ENCODE data around the gene BLNK. TPM values are rescaled to one million over a fixed set of nuclear protein-coding genes. Genes with fewer than 3 reads are reported as not detected.

The BLNK gene
- total RNA-seq, 3 donors from 2014 or later (not counting 1 experiment from before 2014, with no cell fraction given), result 0.66 to 4.0 (median 1.5) TPM

DNA sequence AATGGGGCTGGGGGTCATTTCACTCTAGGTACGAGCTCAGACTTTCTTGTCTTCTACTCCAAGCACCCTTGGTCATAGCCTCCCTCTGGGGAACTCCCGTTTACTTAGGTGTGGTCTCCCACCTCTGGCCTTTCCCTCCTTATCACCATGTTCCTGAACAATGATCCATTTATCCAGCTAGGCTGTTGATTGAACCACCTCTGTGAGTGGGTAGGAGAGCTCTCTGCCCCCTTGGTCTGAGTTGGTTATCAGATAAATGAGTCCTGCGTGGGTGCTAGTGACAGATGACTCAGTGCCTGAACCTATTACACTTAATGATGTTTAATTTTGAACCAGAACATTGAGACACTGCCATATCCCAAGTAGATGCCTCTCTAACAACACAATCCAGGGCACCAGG is 9.4 kb downstream of the BLNK start:
- H3K4me3 Mint-ChIP-seq, result no peak overlapping the region
- TF ChIP-seq, protein P1, sequence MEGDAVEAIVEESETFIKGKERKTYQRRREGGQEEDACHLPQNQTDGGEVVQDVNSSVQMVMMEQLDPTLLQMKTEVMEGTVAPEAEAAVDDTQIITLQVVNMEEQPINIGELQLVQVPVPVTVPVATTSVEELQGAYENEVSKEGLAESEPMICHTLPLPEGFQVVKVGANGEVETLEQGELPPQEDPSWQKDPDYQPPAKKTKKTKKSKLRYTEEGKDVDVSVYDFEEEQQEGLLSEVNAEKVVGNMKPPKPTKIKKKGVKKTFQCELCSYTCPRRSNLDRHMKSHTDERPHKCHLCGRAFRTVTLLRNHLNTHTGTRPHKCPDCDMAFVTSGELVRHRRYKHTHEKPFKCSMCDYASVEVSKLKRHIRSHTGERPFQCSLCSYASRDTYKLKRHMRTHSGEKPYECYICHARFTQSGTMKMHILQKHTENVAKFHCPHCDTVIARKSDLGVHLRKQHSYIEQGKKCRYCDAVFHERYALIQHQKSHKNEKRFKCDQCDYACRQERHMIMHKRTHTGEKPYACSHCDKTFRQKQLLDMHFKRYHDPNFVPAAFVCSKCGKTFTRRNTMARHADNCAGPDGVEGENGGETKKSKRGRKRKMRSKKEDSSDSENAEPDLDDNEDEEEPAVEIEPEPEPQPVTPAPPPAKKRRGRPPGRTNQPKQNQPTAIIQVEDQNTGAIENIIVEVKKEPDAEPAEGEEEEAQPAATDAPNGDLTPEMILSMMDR (IDR thresholded peaks at IDR 0.05), result no peak
- H3K4me3 ChIP-seq (ENCODE audit: low read length), result no peak overlapping the region
- no peak for DNase-seq
- no peaks in the 10 kb centered on the region for H3K27me3 ChIP-seq (ENCODE audit: control insufficient read depth, insufficient read depth, low read length)
- peaks cover under 1 to 7% of the 10 kb centered on the region in 2 donors for H3K27me3 Mint-ChIP-seq (ENCODE audit: low read depth in 2 of 2)
- no peaks in the 10 kb centered on the region for H3K4me1 Mint-ChIP-seq
- WGBS (ENCODE audit: insufficient coverage), result 79% methylated on average over 3 of the region's 3 CpGs
- ATAC-seq, result no peak
- no peaks in the 10 kb centered on the region for H3K36me3 ChIP-seq (ENCODE audit: control insufficient read depth, insufficient read depth, low read length)
- intact Hi-C loops (cut with micrococcal nuclease), result no loop called here
- no peak overlapping the region for H3K27ac Mint-ChIP-seq
- H3K9me3 Mint-ChIP-seq, result no peaks in the 10 kb centered on the region
- peaks cover 9% of the 10 kb centered on the region for H3K4me1 ChIP-seq (ENCODE audit: control insufficient read depth, insufficient read depth, low read length)
- no peak overlapping the region for H3K27ac ChIP-seq (ENCODE audit: low read length)
- H3K9me3 ChIP-seq (ENCODE audit: control insufficient read depth, insufficient read depth, low read length), result no peaks in the 10 kb centered on the region
- no peaks in the 10 kb centered on the region for H3K36me3 Mint-ChIP-seq

DNA sequence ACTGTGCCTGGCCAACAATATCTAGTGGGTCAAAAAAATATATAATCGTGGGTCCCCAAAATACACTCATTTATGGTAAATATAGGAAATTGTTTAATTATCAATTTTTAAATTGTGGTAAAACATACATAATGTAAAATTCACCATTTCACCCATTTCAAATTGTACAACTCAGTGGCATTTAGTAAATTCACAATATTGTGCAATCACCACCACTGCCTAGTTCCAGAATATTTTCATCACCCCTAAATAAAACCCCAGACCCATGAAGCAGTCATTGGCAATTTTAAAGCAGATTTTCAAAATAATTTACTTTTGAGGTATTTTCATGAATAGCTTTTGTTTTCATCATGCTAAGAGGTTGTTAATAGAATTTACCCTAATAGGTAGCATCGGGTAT is 10.2 kb downstream of the BLNK start:
- Histone ChIP-seq H3K36me3 (ENCODE audit: control insufficient read depth, insufficient read depth, low read length) (no peaks in the 10 kb centered on the region), H3K4me3 (ENCODE audit: low read length) (no peak overlapping the region), H3K27me3 (ENCODE audit: control insufficient read depth, insufficient read depth, low read length) (no peaks in the 10 kb centered on the region), H3K4me1 (ENCODE audit: control insufficient read depth, insufficient read depth, low read length) (peaks cover 9% of the 10 kb centered on the region), H3K27ac (ENCODE audit: low read length) (no peak overlapping the region), H3K9me3 (ENCODE audit: control insufficient read depth, insufficient read depth, low read length) (no peaks in the 10 kb centered on the region)
- intact Hi-C loops (cut with micrococcal nuclease), result no loop called here
- no peak overlapping the region for H3K27ac Mint-ChIP-seq
- no peak for DNase-seq
- H3K4me1 Mint-ChIP-seq, result no peaks in the 10 kb centered on the region
- WGBS (ENCODE audit: insufficient coverage), result 86% methylated on average over 1 of the region's 2 CpGs
- no peaks in the 10 kb centered on the region for H3K9me3 Mint-ChIP-seq
- H3K27me3 Mint-ChIP-seq (ENCODE audit: low read depth in 2 of 2), result peaks cover 0 to 5% of the 10 kb centered on the region in 2 donors
- TF ChIP-seq, protein P1 (IDR thresholded peaks at IDR 0.05), result no peak
- H3K4me3 Mint-ChIP-seq, result no peak overlapping the region
- no peaks in the 10 kb centered on the region for H3K36me3 Mint-ChIP-seq
- no peak for ATAC-seq

DNA sequence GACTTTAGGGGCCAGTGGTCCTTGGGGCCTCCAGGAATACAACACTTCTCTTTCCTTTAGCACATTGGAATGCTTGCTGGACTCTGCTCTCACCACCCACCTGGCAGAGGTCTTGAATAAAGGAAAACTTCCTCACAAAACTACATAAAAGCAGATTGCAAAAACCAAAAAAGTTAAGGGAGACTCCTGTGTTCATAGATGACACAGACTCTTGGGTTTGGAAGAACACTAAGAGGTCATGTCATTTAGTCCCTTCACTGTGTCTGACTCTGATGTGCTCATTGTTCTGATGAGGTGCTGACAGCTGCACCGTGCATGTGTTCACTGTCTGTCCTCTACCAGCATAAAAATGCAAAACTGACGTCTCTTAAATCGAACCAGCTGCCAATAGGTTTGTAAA is 11.4 kb downstream of the BLNK start:
- TF ChIP-seq, protein P1 (IDR thresholded peaks at IDR 0.05), result no peak
- Histone ChIP-seq H3K4me3 (ENCODE audit: low read length) (no peak overlapping the region), H3K4me1 (ENCODE audit: control insufficient read depth, insufficient read depth, low read length) (peaks cover 9% of the 10 kb centered on the region), H3K27me3 (ENCODE audit: control insufficient read depth, insufficient read depth, low read length) (no peaks in the 10 kb centered on the region), H3K36me3 (ENCODE audit: control insufficient read depth, insufficient read depth, low read length) (no peaks in the 10 kb centered on the region), H3K9me3 (ENCODE audit: control insufficient read depth, insufficient read depth, low read length) (no peaks in the 10 kb centered on the region), H3K27ac (ENCODE audit: low read length) (no peak overlapping the region)
- no peaks in the 10 kb centered on the region for H3K4me1 Mint-ChIP-seq
- 75% methylated on average over 3 of the region's 3 CpGs for WGBS (ENCODE audit: insufficient coverage)
- H3K4me3 Mint-ChIP-seq, result no peak overlapping the region
- H3K36me3 Mint-ChIP-seq, result no peaks in the 10 kb centered on the region
- DNase-seq (no peak), ATAC-seq (no peak)
- H3K27ac Mint-ChIP-seq, result no peak overlapping the region
- intact Hi-C loops (cut with micrococcal nuclease), result no loop called here
- peaks cover 0 to 2% of the 10 kb centered on the region in 2 donors for H3K27me3 Mint-ChIP-seq (ENCODE audit: low read depth in 2 of 2)
- H3K9me3 Mint-ChIP-seq, result no peaks in the 10 kb centered on the region

- Histone ChIP-seq H3K9me3 (ENCODE audit: control insufficient read depth, insufficient read depth, low read length) (no peaks in the 10 kb centered on the region), H3K36me3 (ENCODE audit: control insufficient read depth, insufficient read depth, low read length) (no peaks in the 10 kb centered on the region), H3K4me1 (ENCODE audit: control insufficient read depth, insufficient read depth, low read length) (peaks cover 9% of the 10 kb centered on the region), H3K27me3 (ENCODE audit: control insufficient read depth, insufficient read depth, low read length) (no peaks in the 10 kb centered on the region), H3K4me3 (ENCODE audit: low read length) (no peak overlapping the region), H3K27ac (ENCODE audit: low read length) (no peak overlapping the region)
- intact Hi-C loops (cut with micrococcal nuclease), result no loop called here
- Mint-ChIP-seq H3K27me3 (ENCODE audit: low read depth in 2 of 2) (peaks cover 0 to 2% of the 10 kb centered on the region in 2 donors), H3K27ac (no peak overlapping the region), H3K36me3 (no peaks in the 10 kb centered on the region), H3K4me3 (no peak overlapping the region), H3K9me3 (no peaks in the 10 kb centered on the region), H3K4me1 (no peaks in the 10 kb centered on the region)
- WGBS (ENCODE audit: insufficient coverage), result 87% methylated on average over 5 of the region's 6 CpGs
- ATAC-seq (no peak), DNase-seq (no peak)
- TF ChIP-seq, protein P1 (IDR thresholded peaks at IDR 0.05), result no peak
Observed at GRCh38 chr10:96259150-96259549, 12.2 kb downstream of the BLNK start.
